NCI-H526 treated with DMSO at 0.1 percent for 48 hours (cell line): ENCODE measurements around the gene SUGCT.
"Not testable (repeated sequence)": the region's sequence is repeated elsewhere in the genome, so short reads cannot be mapped to it uniquely, and the experiment has no call there.

Experiments
- DNase-seq: peaks from one replicate; lab custom pipeline; 2025; lab: John Stamatoyannopoulos, UW

The SUGCT gene

DNA sequence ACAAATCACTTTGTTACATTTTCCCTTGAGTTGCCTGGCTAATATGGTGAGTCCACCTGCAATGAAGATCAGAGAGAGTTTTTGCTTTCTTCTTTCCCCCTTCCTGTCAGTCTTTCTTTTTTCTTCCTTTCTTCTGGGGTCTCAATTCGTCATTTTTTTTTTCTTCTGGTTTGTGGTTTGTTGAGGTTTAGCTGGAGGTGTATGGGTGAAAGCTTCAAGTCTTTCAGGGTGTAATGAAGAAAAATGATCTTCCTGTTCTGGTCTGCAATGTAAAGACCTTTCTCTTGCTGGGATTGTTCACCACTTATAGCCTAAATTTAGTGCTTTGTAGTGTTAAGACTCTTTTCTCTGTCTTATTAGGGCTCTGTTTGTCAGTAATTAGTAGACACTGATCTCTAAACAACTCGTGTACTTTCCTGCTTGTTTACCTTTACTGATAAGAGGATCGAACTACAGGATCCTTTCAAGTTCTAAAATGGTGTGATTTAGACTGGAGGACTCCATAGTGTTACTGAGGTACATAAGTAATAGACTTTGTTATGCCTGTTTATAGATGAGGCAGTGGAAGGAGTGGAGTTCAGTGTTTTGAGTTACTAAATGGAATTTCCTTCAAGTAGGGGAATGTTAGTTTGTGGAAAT, 129.1 kb downstream of the SUGCT start:
- no peak for DNase-seq

DNA sequence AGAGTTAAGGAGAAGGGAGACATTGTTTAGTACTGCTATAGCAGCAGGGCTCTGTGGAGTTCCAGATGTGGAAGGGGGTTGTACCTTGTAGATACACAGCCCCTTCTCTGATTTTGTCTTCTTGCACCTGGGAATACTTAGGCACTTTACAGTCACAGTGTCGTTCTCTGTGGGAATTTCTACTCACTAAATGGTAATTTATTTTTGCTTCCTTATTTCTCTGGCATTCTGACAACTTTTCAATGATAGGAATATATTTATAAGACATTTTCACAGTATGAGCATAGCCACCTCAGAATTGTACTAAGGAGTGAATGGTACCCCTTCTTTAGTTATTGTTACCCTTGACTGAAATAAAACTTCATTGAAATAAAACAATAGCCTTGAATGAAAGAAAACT, 132.8 kb downstream of the SUGCT start:
- no peak for DNase-seq

DNA sequence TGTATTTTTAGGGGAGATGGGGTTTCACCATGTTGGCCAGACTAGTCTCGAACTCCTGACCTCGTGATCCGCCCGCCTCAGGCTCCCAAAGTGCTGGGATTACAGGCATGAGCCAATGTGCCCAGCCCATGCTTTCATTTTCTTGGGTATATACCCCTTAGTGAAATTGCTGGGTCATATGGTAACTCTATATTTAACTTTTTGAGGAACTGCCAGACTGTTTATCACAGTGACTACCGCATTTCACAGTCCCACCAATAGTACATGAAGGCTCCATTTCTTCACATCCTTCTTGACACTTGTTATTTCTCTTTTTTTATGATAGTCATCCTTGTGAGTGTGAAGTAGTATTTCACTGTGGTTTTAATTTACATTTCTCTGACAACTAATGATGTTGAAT, 134.0 kb downstream of the SUGCT start:
- DNase-seq: not testable (repeated sequence)

DNA sequence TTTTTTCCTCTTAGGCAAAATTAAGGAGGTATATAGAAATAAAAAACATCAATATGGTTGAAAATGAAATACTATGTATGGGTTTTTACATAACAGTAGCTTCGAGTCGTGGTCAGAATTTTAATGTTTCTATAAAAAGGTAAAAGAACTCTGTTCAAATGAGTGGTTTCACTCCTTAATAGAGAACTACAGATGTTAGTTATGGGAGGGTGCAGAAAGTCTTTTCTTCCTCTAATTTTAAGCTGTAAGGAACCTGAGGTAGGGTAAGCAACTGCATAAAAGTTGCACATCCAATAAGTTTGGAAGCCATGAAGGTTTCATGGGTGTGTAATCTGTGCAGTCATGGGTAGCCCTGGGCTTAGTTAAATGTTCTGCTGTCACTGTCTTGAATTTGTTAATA, 141.3 kb downstream of the SUGCT start:
- DNase-seq: no peak

DNA sequence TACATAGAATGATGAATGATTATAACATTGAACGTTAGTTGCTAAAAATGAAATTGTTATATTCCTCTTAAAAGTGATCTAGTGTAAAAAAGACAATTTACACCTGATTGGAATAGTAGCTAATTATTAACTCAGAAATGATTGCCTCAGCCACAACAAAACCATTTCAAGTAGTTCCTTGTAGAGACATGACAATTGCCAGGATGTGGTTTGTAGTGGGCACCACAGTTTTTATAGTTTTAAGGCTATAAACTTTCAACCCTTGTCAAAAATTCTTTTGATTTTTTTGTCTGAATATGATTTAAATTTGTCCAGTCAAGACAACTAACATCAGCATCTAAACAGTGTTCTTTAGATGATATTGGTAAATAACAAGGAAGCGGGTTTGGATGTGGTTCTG, 145.2 kb downstream of the SUGCT start:
- DNase-seq: no peak

DNA sequence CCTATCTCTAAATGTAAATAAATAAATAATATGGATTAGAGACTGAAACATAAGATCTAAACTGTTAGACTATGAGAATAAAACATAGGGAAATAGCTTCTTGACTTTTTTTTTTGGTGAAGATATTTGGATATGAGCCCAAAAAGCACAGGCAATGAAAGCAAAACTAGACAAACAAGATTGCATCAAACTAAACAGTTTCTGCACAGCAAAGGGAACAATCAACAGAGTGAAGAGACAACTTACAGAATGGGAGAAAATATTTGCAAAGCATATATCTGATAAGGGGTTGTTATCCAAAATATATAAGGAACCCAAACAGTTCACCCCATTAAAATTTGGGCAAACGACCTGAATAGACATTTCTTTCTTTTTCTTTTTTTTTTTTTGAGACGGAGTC, 148.1 kb downstream of the SUGCT start:
- DNase-seq: no peak

DNA sequence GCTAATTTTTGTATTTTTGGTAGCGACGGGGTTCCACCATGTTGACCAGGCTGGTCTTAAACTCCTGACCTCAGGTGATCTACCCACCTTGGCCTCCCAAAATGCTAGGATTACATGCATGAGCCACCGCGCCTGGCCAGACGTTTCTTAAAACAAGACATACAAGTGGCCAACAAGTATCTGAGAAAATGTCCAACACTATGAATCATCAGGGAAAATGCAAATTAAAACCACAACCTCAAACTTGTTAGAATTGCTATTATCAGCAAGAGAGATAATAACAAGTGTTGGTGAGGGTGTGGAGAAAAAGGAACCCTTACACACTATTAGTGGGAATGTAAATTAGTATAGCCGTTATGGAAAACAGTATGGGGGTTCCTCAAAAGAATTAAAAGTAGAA, 148.6 kb downstream of the SUGCT start:
- DNase-seq: no peak

DNA sequence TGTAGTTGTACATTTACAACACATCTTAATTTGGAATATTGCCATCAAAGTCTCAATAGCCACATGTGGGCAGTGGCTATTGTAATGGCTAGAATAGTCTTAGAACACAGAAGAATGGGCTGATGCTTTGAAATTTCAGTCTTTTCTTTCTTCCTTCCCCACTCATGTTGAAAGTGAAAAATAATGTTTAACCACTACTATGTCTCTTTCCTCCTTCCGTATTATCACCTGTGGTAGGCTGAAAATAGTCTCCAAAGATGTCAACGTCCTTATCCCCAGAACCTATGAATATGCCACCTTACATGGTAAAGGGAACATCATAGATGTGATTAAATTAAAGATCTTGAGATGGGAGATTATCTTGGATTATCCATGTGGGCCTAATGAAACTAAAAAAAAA, 154.0 kb downstream of the SUGCT start:
- DNase-seq: no peak

DNA sequence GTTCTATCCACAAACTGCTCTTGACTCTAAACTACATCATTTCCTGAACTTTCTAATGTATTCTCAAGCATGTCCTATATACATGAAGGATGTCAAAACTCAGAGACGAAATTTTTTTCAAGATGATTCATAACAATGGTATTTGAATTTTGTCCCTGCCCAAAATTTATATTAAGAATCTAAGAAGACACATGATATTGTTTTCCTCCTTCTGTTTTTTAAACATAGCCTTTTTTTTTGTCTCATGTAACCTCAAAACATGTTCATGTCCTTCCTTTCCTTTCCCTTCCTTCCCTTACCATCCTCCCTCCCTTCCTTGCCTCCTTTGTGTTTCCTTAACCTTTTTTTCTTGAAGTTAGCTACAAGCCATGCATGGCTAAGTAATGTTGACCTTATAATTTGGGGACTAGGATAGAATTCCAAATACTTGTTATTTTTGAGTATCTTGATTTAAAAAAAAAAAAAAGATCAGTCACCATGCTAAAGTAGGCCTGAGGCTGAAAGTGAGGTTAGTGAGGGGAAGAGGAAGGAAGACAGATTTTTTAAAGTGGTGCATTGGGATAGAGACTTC, 163.0 kb downstream of the SUGCT start:
- DNase-seq: no peak

DNA sequence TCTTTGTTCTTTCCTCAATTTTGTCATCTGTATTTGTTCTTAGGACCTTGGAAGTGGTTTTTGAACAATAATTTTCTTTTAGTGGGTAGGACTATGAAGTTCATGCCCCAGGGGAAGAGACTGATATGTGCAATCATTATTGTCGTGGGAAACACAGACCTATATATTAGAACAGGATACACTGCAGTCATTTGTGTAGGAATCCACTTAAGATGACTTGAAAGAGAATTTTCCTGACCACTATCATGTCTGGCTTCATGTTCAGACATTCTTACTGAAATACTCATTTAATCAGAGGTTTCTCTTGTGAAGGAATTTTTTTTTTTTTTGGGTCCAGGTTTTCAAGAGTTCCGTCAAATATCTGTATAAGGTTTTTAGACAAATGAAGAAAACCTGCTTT, 163.6 kb downstream of the SUGCT start:
- DNase-seq: no peak

DNA sequence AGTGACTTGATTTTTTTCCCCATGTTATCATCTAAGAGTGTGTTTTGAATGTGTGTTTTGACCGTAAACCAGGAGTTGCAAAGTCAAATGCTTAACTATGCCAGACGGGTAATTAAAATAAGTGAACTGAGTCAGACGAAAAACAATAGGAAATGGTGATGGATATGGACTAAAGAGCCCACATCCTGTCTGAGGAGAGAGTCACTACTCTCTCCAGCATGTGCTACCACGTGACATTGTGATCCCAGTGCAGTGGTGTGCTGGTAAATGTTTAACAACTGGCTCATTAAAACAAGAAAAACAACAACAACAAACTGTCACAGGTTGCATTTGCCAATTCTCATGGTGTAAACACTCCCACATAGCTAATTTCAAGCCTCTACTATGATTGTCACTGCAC, 164.3 kb downstream of the SUGCT start:
- DNase-seq: no peak

DNA sequence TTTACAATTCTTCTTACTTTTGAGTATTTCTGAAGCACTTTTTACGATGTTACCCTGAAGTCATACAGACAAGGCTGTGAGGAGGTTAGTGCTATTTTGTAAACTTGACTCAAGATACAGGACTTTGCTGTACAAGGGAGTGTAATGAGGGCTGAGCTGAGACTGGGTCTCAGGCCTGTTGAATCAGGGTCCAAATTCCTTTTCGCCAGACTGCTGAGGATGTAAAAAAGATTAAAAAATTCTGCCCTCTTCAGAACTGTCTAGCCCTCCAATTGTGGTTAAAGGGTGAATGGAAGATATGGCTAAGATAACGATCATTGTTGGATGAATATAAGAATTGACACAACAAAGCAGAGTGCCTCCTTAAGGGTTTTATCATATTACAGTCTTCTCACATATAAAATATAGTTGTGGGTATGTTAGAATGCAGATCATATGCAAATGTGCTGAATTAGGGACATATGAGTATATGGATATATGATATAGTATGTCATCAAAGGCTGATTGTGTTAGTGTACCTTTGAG, 165.4 kb downstream of the SUGCT start:
- DNase-seq: no peak

DNA sequence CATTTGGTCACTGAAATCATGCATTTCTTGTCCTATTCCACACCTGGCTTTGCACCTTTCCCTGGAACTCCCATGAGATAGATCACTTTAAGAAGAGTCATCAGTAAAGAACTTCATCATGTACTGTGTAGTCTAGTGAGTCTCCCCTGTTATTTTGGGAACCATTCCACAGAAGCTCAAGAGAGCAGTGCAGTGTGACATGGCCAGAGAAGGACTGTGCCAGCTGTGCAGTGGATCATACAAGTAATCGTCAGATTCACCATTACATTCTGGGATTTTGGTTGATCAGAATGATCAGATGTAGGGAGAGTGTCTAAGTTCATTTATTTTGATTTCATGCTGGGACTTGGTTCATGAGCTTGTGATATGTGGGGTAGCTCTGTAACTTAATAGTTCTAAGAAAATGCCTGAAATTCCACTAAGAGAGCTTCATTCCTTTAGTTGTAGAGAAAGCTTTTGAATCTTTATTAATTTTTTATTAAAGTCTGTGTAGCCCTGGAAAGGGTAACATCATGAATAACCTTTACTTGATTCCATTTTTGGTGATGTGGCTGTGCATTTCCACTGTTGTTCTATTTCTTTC, 166.8 kb downstream of the SUGCT start:
- no peak for DNase-seq

DNA sequence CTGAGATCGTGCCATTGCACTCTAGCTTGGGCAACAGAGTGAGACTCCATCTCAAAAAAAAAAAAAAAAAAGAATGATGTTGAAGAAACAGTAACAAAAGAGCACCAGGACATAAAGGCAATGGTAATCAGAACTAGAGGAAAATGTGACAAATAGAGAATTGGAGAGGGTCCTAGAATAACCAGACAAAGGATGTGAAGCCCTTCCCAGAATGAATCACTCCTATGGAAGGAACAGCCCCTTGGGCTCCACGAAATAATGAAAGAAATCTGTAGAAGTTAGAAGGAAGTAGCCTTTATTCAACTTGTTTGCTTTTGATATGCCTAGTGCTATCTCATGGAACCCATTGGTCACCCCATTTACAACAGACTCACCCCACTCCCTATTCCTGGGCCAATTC, 169.2 kb downstream of the SUGCT start:
- DNase-seq: no peak

DNA sequence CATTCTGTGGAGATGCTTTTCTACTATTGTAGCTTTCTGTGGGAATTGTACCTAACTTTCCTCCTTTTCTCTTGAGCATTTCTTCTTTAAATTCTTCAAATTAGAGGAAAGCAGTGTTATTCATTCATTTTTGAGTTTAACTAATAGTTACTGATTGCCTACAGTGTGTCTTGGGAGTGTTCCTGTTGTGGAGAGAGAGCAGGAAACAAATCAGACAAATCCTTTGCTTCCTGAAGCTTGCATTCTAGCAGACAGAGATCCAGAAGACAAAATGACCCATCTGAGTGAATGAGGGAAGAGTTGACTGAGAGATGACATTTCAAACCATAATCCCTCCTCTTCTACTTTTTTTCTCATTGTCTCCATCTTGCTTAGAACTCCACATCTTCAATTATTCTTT, 170.4 kb downstream of the SUGCT start:
- no peak for DNase-seq

DNA sequence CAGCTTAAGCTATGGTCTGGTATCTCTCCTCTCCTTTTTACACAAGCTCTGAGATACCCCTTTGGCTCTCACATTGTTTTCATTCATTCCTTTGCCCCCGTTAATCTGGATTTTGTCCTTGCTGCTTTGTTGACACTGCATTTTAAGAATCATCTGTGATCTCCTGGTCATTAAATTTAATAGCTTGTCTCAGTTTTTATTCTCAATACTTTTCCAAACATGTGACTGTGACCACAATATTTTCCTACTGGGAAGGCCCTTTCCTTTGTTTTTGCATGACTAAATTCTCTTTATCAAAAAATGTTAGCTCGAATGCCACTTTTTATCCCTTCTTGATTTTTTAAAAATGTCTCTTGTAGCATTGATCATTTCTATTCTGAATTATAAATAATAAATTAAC, 171.2 kb downstream of the SUGCT start:
- DNase-seq: no peak

DNA sequence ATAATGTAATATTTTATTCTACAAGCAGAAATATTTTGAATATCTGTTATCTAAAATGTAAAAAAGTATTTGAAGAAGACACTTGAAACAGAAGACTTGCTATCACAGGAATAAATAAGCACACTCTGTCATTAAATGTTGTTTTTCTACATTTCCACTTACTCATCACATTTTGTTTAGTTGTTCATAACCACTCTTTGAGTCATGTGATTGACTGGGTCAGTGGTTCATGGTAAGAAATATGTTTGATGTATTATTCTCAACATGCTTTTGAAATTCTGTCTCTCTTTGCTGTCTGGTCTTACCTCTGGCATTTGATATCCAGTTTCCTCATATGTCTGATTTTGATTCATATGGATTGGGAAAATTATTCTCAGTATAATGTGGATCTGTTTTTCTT, 171.8 kb downstream of the SUGCT start:
- no peak for DNase-seq

DNA sequence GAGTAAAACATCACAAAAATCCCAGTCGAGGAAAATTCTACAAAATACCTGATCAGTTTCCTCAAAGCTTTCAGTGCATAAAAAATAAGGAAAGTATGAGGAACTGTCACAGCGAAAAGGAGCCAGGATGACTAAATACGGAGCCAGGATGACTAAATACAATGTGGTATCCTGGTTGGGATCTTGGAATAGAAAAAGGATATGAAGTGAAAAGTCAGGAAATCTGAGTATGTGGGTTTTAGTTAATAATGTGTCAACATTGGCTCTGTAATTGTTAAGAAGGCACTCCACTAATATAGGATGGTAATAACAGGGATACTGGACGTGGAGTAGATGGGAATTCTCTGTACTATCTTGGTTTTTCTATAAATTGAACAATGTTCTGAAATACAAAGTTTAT, 175.5 kb downstream of the SUGCT start:
- no peak for DNase-seq

DNA sequence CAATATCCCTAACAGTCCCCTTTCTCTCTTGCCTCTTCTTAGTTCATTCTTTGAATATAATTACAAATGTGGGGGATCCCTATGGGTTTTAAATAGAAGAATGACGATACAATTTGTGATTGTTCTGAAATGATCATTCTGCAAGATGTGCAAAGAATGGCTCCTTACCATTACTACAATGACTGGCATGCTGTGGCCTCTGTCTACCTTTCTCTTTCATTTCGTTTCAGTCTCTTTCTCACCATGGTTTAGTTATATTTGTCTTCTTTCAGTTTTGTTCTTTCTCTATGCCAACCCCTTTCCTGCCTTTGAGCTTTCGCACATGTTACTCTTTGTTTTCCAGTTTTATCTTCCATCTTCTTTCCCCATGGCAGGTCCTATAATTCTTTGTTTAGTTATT, 176.5 kb downstream of the SUGCT start:
- no peak for DNase-seq

DNA sequence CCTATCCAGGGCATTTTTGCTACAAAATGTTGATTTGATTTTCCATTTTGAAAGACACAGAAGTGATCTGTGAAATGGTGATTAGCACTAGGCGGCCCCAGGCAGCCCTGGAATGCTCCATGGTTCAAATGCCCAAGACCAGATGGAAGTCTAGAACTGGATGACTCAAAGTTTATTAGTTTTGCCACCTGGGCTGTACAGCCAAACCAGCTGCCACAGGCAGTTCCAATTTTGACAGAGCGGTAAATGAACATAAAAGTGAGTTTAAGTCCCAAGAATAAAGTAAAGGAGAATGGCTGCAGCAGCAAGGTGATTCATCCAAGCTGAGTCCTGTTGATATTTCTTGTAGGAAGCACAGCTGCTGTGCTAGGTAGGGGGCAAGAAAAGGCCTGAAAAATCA, 180.5 kb downstream of the SUGCT start:
- DNase-seq: no peak

DNA sequence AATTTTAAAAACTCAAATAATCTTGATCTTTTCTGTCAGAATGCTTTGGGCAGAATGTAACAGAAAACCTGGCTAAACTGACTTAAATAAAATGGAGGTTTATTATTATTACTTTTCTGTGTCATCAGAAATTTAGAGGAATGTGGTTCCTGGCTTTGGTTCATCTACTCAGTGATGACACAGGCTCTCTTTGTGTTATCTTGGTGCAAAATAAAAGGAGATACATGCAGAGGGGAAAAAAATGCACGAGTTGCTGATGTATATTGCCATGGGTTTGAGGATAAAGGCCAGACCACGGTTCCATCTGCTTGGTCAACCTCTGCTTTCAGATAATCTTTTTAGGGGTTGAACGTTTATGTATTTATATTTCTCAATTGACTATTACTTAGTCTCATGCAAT, 181.4 kb downstream of the SUGCT start:
- no peak for DNase-seq

DNA sequence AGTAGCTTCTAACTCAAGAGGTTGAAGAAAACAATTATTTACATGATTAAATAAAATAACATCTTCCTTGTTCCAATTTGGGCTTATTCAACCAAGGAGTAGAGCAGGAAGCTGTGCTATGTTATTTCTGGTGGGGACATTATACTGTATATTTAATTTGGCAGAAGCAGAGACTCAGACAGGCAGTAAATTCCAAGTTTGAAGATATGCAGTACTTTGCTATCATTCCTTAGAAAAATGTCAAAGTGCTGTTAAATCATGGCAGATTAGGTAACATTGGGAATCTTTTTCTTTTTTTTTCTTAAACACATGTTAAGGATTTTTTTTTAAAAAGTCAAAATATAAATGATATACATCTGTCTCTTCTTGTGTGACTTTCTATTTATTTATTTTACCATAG, 190.1 kb downstream of the SUGCT start:
- no peak for DNase-seq

DNA sequence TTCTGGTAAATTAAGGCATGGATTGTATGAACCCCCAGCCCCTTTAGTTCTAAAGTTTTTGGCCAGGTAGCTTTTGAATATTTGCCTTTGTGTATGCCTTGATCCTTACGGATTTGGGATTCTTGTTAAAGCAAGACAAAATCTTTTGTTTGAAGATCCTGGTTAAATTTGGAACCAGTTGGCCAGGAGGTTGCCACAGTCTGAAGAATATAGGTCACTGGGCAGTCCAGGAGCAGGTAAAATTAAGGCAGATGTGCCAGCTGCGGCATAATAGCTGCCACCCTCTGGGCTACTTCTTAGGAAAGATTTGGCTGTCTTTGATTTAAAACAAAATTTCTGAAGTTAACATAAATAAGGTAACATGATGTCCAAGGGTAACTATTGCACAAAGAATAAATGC, 192.3 kb downstream of the SUGCT start:
- no peak for DNase-seq

DNA sequence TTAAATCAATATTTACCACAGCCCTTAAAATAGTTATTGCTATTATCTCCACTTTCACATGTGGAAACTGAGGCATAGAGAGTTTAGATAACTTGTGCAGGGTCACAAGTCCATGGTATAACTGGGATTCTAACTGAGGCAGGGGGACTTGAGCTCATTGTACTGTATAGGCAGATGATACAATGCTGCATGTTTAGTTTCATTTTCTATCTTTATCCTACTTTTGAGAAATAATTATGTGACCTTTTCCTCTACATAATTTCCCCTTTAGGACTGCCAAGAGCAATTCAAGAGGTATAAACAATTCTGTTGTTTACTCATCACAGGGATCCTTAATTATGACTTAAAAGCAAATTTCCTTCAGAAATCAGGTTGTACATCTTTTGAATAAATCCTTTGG, 193.1 kb downstream of the SUGCT start:
- no peak for DNase-seq
